ENCODE data around the gene ARG2.

- TF ChIP-seq CTCF (IDR thresholded peaks at IDR 0.05) (no peak), POLR2A (IDR thresholded peaks at IDR 0.05) (no peak)
These were observed 61.2 kb downstream of the ARG2 start for GRCh38 chr14:67680941-67681340.

All from esophagus squamous epithelium (tissue), 4 donors.